Pancreas (tissue), 10 donors: Measurements from ENCODE around the gene AVP. TPM values are rescaled to one million over a fixed set of nuclear protein-coding genes. Genes with fewer than 3 reads are reported as not detected.

Source experiments
- ATAC-seq, 4 donors: fragments of 200-7000 bp; cut with Tn5 transposase; one replicate each; pipeline versions ENCODE4 v1.8.0 to v1.9.1; 2020; ENCODE audit warnings: mild to moderate bottlenecking in 4 of 4, moderate library complexity in 4 of 4
- DNase-seq, 6 donors: peaks; one replicate each; pipeline ENCODE4 v3.0.0-alpha.2; 2020
- FAIRE-seq: peaks from 2 replicates; lab custom pipeline; 2012; peaks lifted over from hg19 to GRCh38; lab: Jason Lieb, UNC
- H3K27ac ChIP-seq, 4 donors: fragments of 200-600 bp; sonication (generic); 1 replicate in 3 of 4; 2 replicates in 1 of 4; pipeline versions ENCODE4 v1.5.0 to v1.8.0; 2020
- H3K27me3 ChIP-seq, 4 donors: fragments of 200-600 bp; one replicate each; pipeline ENCODE4 v1.8.0; 2021
- H3K36me3 ChIP-seq, 3 donors: fragments of 200-600 bp; sonication (generic) in 1 of 3; one replicate each; pipeline versions ENCODE4 v1.5.0 to v1.8.0; 2020 to 2021
- H3K4me1 ChIP-seq, 3 donors: fragments of 200-600 bp; one replicate each; pipeline ENCODE4 v1.8.0; 2021
- H3K4me3 ChIP-seq, 4 donors: fragments of 200-600 bp; sonication (generic) in 2 of 4; one replicate each; pipeline versions ENCODE4 v1.5.0 to v1.8.0; 2020 to 2021
- H3K9me3 ChIP-seq, 4 donors: fragments of 200-600 bp; one replicate each; pipeline ENCODE4 v1.8.0; 2021
- CTCF ChIP-seq, 4 donors: fragments of 200-600 bp; sonication (generic) in 3 of 4; IDR thresholded peaks; one replicate each; pipeline versions ENCODE4 v1.5.0 to v1.8.0; 2021; ENCODE audit warnings: antibody characterized with exemption in 4 of 4
- WGBS, 2 donors: extraction: QIAGEN DNeasy Blood & Tissue Kit; methylation state at CpG; one replicate each; pipeline ENCODE4 v1.1.7; 2013; 5-methylcytosine and 5-hydroxymethylcytosine counted together
- intact Hi-C, 3 donors: fragments of 100-400 bp; cut with DNase I; formaldehyde crosslinking; loops; one replicate each; pipeline versions ENCODE4 v1.11.1 to v1.14.2; 2022
- polyA plus RNA-seq, 2 donors: library from polyadenylated mRNA; stranded (reverse); fragments of 200-250 nt; gene quantifications; one replicate each; pipeline ENCODE4 v1.2.3, GENCODE V29; 2013
- total RNA-seq, 6 donors: library from RNA; stranded (reverse); fragmentation: NEBNext Ultra II Directional in 4 of 6; extraction: Animal tissue kit (Norgen Biotek cat#: 25700) in 4 of 6; gene quantifications; one replicate each; pipeline versions ENCODE4 v1.2.1 to v1.2.4, GENCODE V29; 2021 to 2023
- donor health status: healthy with polysubstance abuse.
- donor health status: DM: no; HTN: no; CAD: no; lungs with moderate emphysema.
- donor health status: DM: no; HTN: no; CAD: no.
- donor health status: control.
- donor health status: control.
- donor health status: Bipolar disorder and iron deficiency.
- donor health status: DM: yes; HTN: yes; CAD: no.
- donor health status: DM: no; HTN: no; CAD: no.
- donor health status: DM: no; HTN: no; CAD: no.
- donor health status: DM: yes; HTN: yes; CAD: no.

AVP gene
- total and polyA plus RNA-seq, 8 donors = not detected

- no peaks in the 10 kb centered on the region for H3K9me3 ChIP-seq
- H3K27me3 ChIP-seq = no peaks in the 10 kb centered on the region
- ATAC-seq (peak in 3 of 4 donors; percentile 28 to 49 (median 32)), FAIRE-seq (no peak), DNase-seq (no peak)
- intact Hi-C loops = no loop called here
- H3K4me1 ChIP-seq = no peaks in the 10 kb centered on the region
- WGBS, 2 donors = 9 to 10% methylated on average over 58 to 81 of the region's 81 CpGs
- H3K4me3 ChIP-seq = peak overlapping the region in 2 of 4 donors; percentile 22 to 40
- H3K36me3 ChIP-seq = no peaks in the 10 kb centered on the region
- no peak for TF ChIP-seq CTCF (IDR thresholded peaks at IDR 0.05)
- H3K27ac ChIP-seq = no peak overlapping the region
Observed at GRCh38 chr20:3092611-3093379, 8.3 kb upstream of the AVP start.

GRCh38 chr20:3090565-3090964 lies 6.0 kb upstream of the AVP start:
- no peaks in the 10 kb centered on the region for H3K4me1 ChIP-seq
- ATAC-seq (no peak), DNase-seq (no peak), FAIRE-seq (no peak)
- no peaks in the 10 kb centered on the region for H3K36me3 ChIP-seq
- intact Hi-C loops = no loop called here
- no peaks in the 10 kb centered on the region for H3K27me3 ChIP-seq
- H3K27ac ChIP-seq = no peak overlapping the region
- no peak overlapping the region for H3K4me3 ChIP-seq
- 4 to 14% methylated on average over 1 of the region's 1 CpG for WGBS, 2 donors
- TF ChIP-seq CTCF (IDR thresholded peaks at IDR 0.05) = no peak
- H3K9me3 ChIP-seq = no peaks in the 10 kb centered on the region

- Histone ChIP-seq H3K4me1 (no peaks in the 10 kb centered on the region), H3K36me3 (no peaks in the 10 kb centered on the region), H3K4me3 (no peak overlapping the region), H3K9me3 (no peaks in the 10 kb centered on the region), H3K27ac (no peak overlapping the region), H3K27me3 (no peaks in the 10 kb centered on the region)
- DNase-seq (no peak), ATAC-seq (no peak), FAIRE-seq (no peak)
- 79 to 87% methylated on average over 7 of the region's 7 CpGs for WGBS, 2 donors
- intact Hi-C loops = no loop called here
- no peak for TF ChIP-seq CTCF (IDR thresholded peaks at IDR 0.05)
Observed at GRCh38 chr20:3088031-3088430, 3.5 kb upstream of the AVP start.

GRCh38 chr20:3085571-3086072 lies 1.1 kb upstream of the AVP start:
- Histone ChIP-seq H3K4me3 (no peak overlapping the region), H3K36me3 (no peaks in the 10 kb centered on the region), H3K9me3 (no peaks in the 10 kb centered on the region), H3K4me1 (no peaks in the 10 kb centered on the region), H3K27ac (no peak overlapping the region), H3K27me3 (no peaks in the 10 kb centered on the region)
- no peak for FAIRE-seq
- intact Hi-C loops = no loop called here
- no peak for DNase-seq
- 92 to 96% methylated on average over 6 to 8 of the region's 8 CpGs for WGBS, 2 donors
- TF ChIP-seq CTCF (IDR thresholded peaks at IDR 0.05) = no peak
- ATAC-seq = no peak

GRCh38 chr20:3084986-3085360 lies 449 bp upstream of the AVP start:
- FAIRE-seq = no peak
- Histone ChIP-seq H3K4me1 (no peaks in the 10 kb centered on the region), H3K4me3 (no peak overlapping the region), H3K27me3 (no peaks in the 10 kb centered on the region), H3K36me3 (no peaks in the 10 kb centered on the region), H3K27ac (no peak overlapping the region), H3K9me3 (no peaks in the 10 kb centered on the region)
- intact Hi-C loops = no loop called here
- TF ChIP-seq CTCF (IDR thresholded peaks at IDR 0.05) = no peak
- ATAC-seq = no peak
- WGBS, 2 donors = 84 to 87% methylated on average over 7 of the region's 7 CpGs
- DNase-seq = no peak
